ENCODE measurements around the gene HSD17B4. TPM values are rescaled to one million over a fixed set of nuclear protein-coding genes. Genes with fewer than 3 reads are reported as not detected.

HSD17B4 gene
- total RNA-seq, 1 experiment from 2014 or later, result 142 TPM

DNA sequence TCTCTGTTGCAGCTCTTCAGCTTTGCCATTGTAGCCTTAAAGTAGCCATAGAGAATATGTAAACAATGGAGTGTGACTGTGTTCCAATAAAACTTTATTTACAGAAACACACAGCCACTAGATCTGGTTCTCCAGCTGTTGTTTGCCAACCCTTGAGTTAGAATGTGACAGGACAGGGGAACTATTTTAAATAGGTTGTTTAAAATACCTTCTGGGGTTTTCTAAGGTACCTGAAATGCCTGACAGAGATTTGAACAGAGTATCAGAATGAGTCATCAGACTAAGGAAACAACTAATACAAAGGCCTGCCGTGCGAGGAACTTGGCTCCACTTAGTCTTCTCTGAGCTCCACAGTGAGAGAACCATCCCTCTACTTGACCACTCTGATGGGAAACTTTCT is 85.4 kb downstream of the HSD17B4 start:
- H3K27me3 ChIP-seq (ENCODE audit: insufficient read depth, low read length), result no peaks in the 10 kb centered on the region
- DNase-seq (ENCODE audit: low read depth, low spot score), result no peak
- CTCF ChIA-PET, result no interaction called here
- H3K36me3 ChIP-seq (ENCODE audit: control insufficient read depth in 1 of 2, insufficient read depth in 2 of 2, low read length in 2 of 2), result no peaks in the 10 kb centered on the region; a peak in 1 of 4 replicates
- H3K4me3 ChIP-seq (replicated peaks in 1 of 2; ENCODE audit: low read depth in 1 of 2, low read length in 2 of 2), result no peak overlapping the region
- no peaks in the 10 kb centered on the region for H3K9me3 ChIP-seq (ENCODE audit: control insufficient read depth in 1 of 2, insufficient read depth in 1 of 2, low read depth in 1 of 2, low read length in 2 of 2)
- intact Hi-C loops (cut with micrococcal nuclease), result no loop called here
- H4K20me1 ChIP-seq (ENCODE audit: insufficient read depth), result no peaks in the 10 kb centered on the region
- H2AFZ ChIP-seq (ENCODE audit: low read depth, low read length, poor library complexity, severe bottlenecking), result no peak overlapping the region
- no peak for TF ChIP-seq CBX3 (IDR thresholded peaks at IDR 0.05; ENCODE audit: low read depth)
- BruUV-seq (replicated peaks), result no TSS peak
- no peaks in the 10 kb centered on the region for H3K79me2 ChIP-seq (ENCODE audit: insufficient read depth, low read length)
- no peaks in the 10 kb centered on the region for H3K9me2 ChIP-seq (ENCODE audit: insufficient read depth)
- H3K27ac ChIP-seq (ENCODE audit: low read depth, low read length), result no peak overlapping the region
- POLR2A ChIA-PET, result interaction anchor here (0.9 kb wide), 1 partner anchor 11 kb away, joined by 3 read pairs; no protein-coding TSS in a partner anchor
- RAD21 ChIA-PET (ENCODE audit: low non-redundant PET in 1 of 2, low total read pairs in 2 of 2, uncharacterized antibody in 2 of 2, unreplicated experiment in 2 of 2), result no interaction called here
- no peak for ATAC-seq
- no peak overlapping the region for H3K4me2 ChIP-seq (ENCODE audit: low read length)
- no peaks in the 10 kb centered on the region for H3K4me1 ChIP-seq (ENCODE audit: control insufficient read depth in 1 of 2, insufficient read depth in 2 of 2, low read length in 2 of 2)
- no peak overlapping the region for H3K9ac ChIP-seq (ENCODE audit: low read length)

DNA sequence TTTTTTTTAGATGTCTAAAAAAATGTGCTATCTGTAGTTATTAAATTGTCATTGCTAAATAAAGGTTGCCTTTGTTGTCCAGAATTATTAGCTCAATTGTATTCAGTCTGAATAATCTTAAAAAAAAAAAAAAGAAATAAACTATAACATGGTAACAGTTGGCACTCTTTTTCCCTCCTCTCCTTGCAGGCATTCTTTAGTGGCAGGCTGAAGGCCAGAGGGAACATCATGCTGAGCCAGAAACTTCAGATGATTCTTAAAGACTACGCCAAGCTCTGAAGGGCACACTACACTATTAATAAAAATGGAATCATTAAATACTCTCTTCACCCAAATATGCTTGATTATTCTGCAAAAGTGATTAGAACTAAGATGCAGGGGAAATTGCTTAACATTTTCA is 89.4 kb downstream of the HSD17B4 start:
- no TSS peak for BruUV-seq (replicated peaks)
- H3K9me2 ChIP-seq (ENCODE audit: insufficient read depth), result no peaks in the 10 kb centered on the region
- POLR2A ChIA-PET, result no interaction called here
- no peak for TF ChIP-seq EGR1 (IDR thresholded peaks at IDR 0.05; ENCODE audit: low read depth)
- no peak for TF ChIP-seq REST (IDR thresholded peaks at IDR 0.05; ENCODE audit: low read depth)
- TF ChIP-seq POLR2A (IDR thresholded peaks at IDR 0.05; ENCODE audit: borderline replicate concordance, extremely low read depth, insufficient read depth, insufficient read length), result no peak
- no peak for TF ChIP-seq CTCF (IDR thresholded peaks at IDR 0.05 in 2 of 3, conservative IDR thresholded peaks at IDR 0.05 in 1 of 3; ENCODE audit: borderline replicate concordance in 1 of 3, insufficient read depth in 1 of 3, low read depth in 2 of 3, low read length in 2 of 3)
- no peak for TF ChIP-seq ELF1 (IDR thresholded peaks at IDR 0.05; ENCODE audit: borderline replicate concordance, low read depth)
- TF ChIP-seq EZH2phosphoT487 (IDR thresholded peaks at IDR 0.05; ENCODE audit: borderline replicate concordance), result no peak
- no peak for TF ChIP-seq YY1 (IDR thresholded peaks at IDR 0.05; ENCODE audit: extremely low read depth, insufficient replicate concordance, low read depth, low read length)
- TF ChIP-seq CBX3 (IDR thresholded peaks at IDR 0.05; ENCODE audit: low read depth), result no peak
- TF ChIP-seq, protein P1, sequence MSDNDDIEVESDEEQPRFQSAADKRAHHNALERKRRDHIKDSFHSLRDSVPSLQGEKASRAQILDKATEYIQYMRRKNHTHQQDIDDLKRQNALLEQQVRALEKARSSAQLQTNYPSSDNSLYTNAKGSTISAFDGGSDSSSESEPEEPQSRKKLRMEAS (IDR thresholded peaks at IDR 0.05), result no peak
- no peak for TF ChIP-seq POLR2AphosphoS5 (IDR thresholded peaks at IDR 0.05; ENCODE audit: low read depth, low read length)
- no peak for TF ChIP-seq SIN3A (IDR thresholded peaks at IDR 0.05; ENCODE audit: low read depth)
- no peak for TF ChIP-seq SRF (IDR thresholded peaks at IDR 0.05; ENCODE audit: low read depth)
- TF ChIP-seq, protein P2, sequence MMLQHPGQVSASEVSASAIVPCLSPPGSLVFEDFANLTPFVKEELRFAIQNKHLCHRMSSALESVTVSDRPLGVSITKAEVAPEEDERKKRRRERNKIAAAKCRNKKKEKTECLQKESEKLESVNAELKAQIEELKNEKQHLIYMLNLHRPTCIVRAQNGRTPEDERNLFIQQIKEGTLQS (IDR thresholded peaks at IDR 0.05), result no peak
- TF ChIP-seq TCF7L2 (IDR thresholded peaks at IDR 0.05; ENCODE audit: borderline replicate concordance, extremely low read depth, insufficient read depth, insufficient read length), result no peak
- TF ChIP-seq ZNF274 (IDR thresholded peaks at IDR 0.05; ENCODE audit: low read depth, low read length), result no peak
- TF ChIP-seq JUND (IDR thresholded peaks at IDR 0.05), result no peak
- no peak for TF ChIP-seq RAD21 (IDR thresholded peaks at IDR 0.05; ENCODE audit: low read depth)

More for the DNA sequence above, 89.4 kb downstream of the HSD17B4 start:
- intact Hi-C loops (cut with micrococcal nuclease), result no loop called here
- H3K36me3 ChIP-seq (ENCODE audit: control insufficient read depth in 1 of 2, insufficient read depth in 2 of 2, low read length in 2 of 2), result no peaks in the 10 kb centered on the region; a peak in 1 of 4 replicates
- no peaks in the 10 kb centered on the region for H4K20me1 ChIP-seq (ENCODE audit: insufficient read depth)
- H2AFZ ChIP-seq (ENCODE audit: low read depth, low read length, poor library complexity, severe bottlenecking), result no peak overlapping the region
- H3K79me2 ChIP-seq (ENCODE audit: insufficient read depth, low read length), result no peaks in the 10 kb centered on the region
- RAD21 ChIA-PET (ENCODE audit: low non-redundant PET in 1 of 2, low total read pairs in 2 of 2, uncharacterized antibody in 2 of 2, unreplicated experiment in 2 of 2), result no interaction called here
- CTCF ChIA-PET, result no interaction called here
- no peak overlapping the region for H3K9ac ChIP-seq (ENCODE audit: low read length)
- ATAC-seq (no peak), DNase-seq (ENCODE audit: low read depth, low spot score) (no peak)
- H3K27me3 ChIP-seq (ENCODE audit: insufficient read depth, low read length), result no peaks in the 10 kb centered on the region
- H3K4me3 ChIP-seq (replicated peaks in 1 of 2; ENCODE audit: low read depth in 1 of 2, low read length in 2 of 2), result no peak overlapping the region
- H3K4me2 ChIP-seq (ENCODE audit: low read length), result no peak overlapping the region
- H3K4me1 ChIP-seq (ENCODE audit: control insufficient read depth in 1 of 2, insufficient read depth in 2 of 2, low read length in 2 of 2), result no peaks in the 10 kb centered on the region
- H3K9me3 ChIP-seq (ENCODE audit: control insufficient read depth in 1 of 2, insufficient read depth in 1 of 2, low read depth in 1 of 2, low read length in 2 of 2), result no peaks in the 10 kb centered on the region
- H3K27ac ChIP-seq (ENCODE audit: low read depth, low read length), result no peak overlapping the region

Measured in HCT116 (cell line).